Thymus (tissue), 11 donors: ENCODE results near the gene ZBP1. TPM values are rescaled to one million over a fixed set of nuclear protein-coding genes. Genes with fewer than 3 reads are reported as not detected.

ENCODE experiments used
- DNase-seq, 9 donors: peaks; one replicate each; pipeline ENCODE4 v3.0.0-alpha.2; 2013; ENCODE audit warnings: low spot score in 9 of 9, low read depth in 6 of 9, missing footprints in 1 of 9
- H3K27ac ChIP-seq, 2 donors: one replicate each; pipeline ENCODE4 v1.5.1; 2013; ENCODE audit warnings: control low read depth in 1 of 2, low read depth in 1 of 2, low read length in 1 of 2, mild to moderate bottlenecking in 1 of 2, moderate library complexity in 1 of 2
- H3K27me3 ChIP-seq, 2 donors: one replicate each; pipeline ENCODE4 v1.5.1; 2013; ENCODE audit warnings: low read length in 1 of 2; ENCODE audit not compliant: control insufficient read depth in 2 of 2, insufficient read depth in 1 of 2
- H3K36me3 ChIP-seq, 2 donors: one replicate each; pipeline ENCODE4 v1.5.1; 2013; ENCODE audit warnings: low read length in 1 of 2, mild to moderate bottlenecking in 1 of 2, moderate library complexity in 1 of 2; ENCODE audit not compliant: control insufficient read depth in 2 of 2, insufficient read depth in 2 of 2
- H3K4me1 ChIP-seq, 2 donors: one replicate each; pipeline ENCODE4 v1.5.1; 2013; ENCODE audit warnings: low read length in 2 of 2; ENCODE audit not compliant: control insufficient read depth in 2 of 2, insufficient read depth in 2 of 2
- H3K4me3 ChIP-seq, 2 donors: one replicate each; pipeline ENCODE4 v1.5.1; 2013; ENCODE audit warnings: low read length in 2 of 2, control low read depth in 1 of 2, mild to moderate bottlenecking in 1 of 2
- H3K9me3 ChIP-seq, 2 donors: one replicate each; pipeline ENCODE4 v1.5.1; 2013; ENCODE audit warnings: low read length in 1 of 2, mild to moderate bottlenecking in 1 of 2; ENCODE audit not compliant: control insufficient read depth in 2 of 2, insufficient read depth in 1 of 2
- WGBS: extraction: QIAGEN DNeasy Blood & Tissue Kit; methylation state at CpG from one replicate; pipeline ENCODE4 v1.1.7; 2013; 5-methylcytosine and 5-hydroxymethylcytosine counted together
- polyA plus RNA-seq: library from polyadenylated mRNA; stranded (reverse); fragments of 200-250 nt; gene quantifications from one replicate; pipeline ENCODE4 v1.2.3, GENCODE V29; 2013
- total RNA-seq: library from RNA; stranded (reverse); fragments of 120-200 nt; gene quantifications from one replicate; pipeline ENCODE4 v1.2.4, GENCODE V29; 2013
- donor health status: healthy.

ZBP1 gene
- total and polyA plus RNA-seq, 2 donors: 2.0 to 3.4 TPM

DNA sequence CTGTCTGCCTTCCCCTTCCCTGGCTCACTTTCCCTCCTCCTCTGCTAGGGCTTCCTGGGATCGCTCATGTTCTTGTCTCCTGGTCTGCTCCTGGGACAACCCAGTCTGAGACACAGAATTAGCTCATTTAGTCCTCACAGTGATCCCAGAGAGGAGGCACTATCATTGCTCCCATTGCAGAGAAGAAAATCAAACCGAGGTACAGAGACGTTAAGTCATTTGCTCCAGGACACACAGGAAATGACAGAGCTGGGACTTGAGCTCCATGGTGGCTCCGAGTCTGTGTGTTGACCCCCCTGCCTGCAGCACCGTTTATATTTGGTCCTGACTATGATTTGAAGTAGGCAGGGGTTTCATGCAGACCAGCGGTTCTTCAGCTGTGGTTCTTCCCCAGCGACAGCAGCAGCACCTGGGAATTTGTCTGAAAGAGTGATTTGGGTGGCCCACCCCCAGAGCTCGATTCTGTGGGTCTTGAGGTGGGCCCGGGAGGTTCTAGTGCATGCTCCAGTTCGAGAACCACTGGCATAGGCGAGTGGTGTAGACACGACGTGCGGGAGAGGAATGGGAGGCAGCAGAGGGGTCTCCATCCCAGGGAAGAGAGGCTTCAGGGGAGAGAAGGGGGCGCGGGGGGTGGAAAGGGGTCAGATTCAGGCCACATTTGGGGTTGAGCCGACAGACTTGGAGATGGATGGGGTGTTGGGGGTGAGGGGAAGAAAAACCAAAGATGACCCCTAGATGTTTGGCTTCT, 34.6 kb downstream of the ZBP1 start:
- 85% methylated on average over 17 of the region's 17 CpGs for WGBS
- H3K4me1 ChIP-seq: no peaks in the 10 kb centered on the region
- peaks cover 0 to 5% of the 10 kb centered on the region in 2 donors for H3K9me3 ChIP-seq
- no peaks in the 10 kb centered on the region for H3K36me3 ChIP-seq
- no peak overlapping the region for H3K4me3 ChIP-seq
- no peak overlapping the region for H3K27ac ChIP-seq
- peaks cover 0 to 19% of the 10 kb centered on the region in 2 donors for H3K27me3 ChIP-seq
- no peak for DNase-seq

DNA sequence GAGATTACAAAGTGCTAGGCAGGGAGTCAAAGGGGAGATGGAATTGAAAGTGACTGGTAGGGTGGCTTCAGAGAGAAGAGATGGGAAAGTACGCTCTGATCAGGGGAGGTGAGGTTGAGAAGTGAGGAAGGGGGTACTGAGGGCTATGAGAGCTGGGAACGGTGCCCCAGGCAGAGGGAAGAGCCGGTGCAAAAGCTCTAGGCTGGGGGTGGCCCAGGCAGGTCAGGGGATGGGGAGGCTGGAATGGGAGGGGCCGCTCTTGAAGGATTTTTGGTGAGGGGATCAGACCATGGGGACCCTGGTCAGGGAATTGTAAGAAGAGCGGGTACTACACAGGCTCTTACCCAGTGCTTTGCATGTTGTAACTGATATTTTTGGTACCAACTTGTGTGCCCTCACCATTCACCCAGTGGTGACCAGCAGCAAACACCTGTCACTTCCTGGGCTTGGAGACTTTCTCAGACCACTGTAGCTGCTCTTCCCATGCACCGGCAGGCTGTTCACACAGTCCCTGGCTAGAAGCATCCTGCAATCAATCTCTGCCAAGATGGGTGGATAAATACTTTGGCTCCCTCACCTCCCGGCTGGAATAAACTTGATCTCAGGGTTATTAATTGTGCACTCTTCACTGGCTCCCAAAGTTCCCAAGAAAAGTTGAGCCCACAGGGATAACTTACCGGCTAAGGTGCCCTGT, 35.3 kb downstream of the ZBP1 start:
- no peaks in the 10 kb centered on the region for H3K4me1 ChIP-seq
- no peak overlapping the region for H3K4me3 ChIP-seq
- no peak for DNase-seq
- 89% methylated on average over 8 of the region's 8 CpGs for WGBS
- H3K27ac ChIP-seq: no peak overlapping the region
- H3K36me3 ChIP-seq: no peaks in the 10 kb centered on the region
- H3K9me3 ChIP-seq: peaks cover 0 to 5% of the 10 kb centered on the region in 2 donors
- peaks cover 6 to 26% of the 10 kb centered on the region in 2 donors for H3K27me3 ChIP-seq

DNA sequence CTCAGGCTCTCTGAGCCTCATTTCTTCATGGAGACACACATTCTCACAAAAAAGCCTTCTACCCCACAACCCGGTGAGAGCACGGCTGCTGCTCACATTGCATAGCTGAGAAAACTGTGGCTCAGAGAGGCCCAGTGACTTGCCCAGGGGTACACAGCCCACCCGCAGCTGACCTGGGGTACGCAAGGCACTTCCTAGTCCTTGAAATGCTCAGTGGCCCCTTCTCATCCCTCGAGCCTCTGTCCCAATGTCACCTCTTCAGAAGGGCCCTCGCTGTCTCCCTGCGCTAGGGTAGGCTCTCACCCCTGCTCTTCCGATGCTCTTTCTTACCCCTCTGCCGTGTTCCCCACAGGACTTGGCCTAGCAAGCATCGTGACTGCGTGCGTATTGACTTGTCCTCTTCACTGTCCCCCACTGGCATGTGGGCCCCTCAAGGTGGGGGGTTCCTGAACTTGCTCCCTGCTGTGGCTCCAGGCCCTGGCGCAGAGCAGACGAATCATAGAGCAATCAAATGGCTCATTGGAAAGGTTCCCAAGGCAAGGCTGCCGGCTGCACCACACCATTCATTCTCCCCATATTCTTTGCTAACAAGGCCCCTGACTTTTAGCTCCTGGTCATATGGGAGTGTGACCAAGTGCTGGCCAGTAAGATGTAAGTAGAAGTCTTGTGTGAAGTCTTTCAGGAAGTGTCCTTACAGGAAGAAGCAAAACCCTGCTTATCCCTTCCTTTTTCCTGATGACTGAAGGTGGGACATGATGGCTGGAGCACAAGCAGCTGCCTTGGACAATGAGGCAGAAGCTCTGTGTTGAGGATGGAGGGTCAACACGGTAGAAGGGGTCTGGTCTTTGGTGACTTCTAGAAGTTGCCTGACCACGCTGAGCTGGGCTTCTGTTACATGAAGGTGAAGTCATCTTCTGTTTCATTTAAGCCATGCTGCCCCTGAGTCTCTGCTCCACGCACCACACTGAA, 36.7 kb downstream of the ZBP1 start:
- H3K9me3 ChIP-seq: peaks cover 0 to 5% of the 10 kb centered on the region in 2 donors
- DNase-seq: no peak
- no peak overlapping the region for H3K4me3 ChIP-seq
- no peaks in the 10 kb centered on the region for H3K4me1 ChIP-seq
- 87% methylated on average over 18 of the region's 18 CpGs for WGBS
- H3K27ac ChIP-seq: no peak overlapping the region
- H3K27me3 ChIP-seq: peaks cover 7 to 39% of the 10 kb centered on the region in 2 donors
- H3K36me3 ChIP-seq: no peaks in the 10 kb centered on the region

DNA sequence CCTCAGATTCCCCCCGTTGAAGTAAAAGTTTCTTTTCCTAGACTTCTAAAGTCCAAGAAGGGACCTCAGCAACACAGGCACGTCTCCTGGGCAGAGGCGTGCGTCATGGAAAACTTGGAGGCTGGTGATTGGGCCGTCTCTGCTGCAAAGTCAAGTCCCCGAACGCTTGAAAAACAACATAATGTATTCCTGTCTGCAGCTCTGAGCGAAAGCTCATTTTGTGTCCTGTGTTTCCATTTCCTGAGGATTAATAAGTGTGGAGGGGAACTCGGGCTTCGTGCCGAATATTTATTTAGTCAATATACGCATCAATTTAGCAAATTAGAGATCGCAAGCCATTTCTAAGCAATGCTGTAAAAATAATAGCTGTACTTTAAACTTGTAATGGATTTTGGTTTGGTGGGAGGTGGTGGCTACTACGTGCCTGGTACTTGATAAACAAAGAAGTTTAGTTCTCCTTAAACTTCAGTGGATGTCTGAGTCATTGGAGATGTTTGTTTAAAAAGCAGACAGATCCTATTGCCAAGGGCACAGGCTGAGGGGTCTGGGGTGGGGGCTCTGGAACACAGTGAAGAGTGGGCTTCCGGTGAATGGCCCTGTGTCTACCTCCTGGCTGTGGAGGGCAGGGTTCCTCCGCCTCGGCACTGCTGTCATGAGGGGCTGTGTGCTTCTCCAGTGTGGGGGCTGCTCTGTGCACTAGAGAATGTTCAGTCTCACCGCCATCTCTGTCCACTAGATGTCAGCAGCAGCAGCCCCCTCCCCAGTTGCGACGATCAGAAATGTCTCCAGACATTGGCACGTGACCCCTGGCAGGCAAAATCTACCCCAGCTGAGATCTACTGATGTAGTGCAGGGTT, 37.6 kb downstream of the ZBP1 start:
- no peak overlapping the region for H3K4me3 ChIP-seq
- WGBS: 55% methylated on average over 21 of the region's 21 CpGs
- peaks cover 7 to 45% of the 10 kb centered on the region in 2 donors for H3K27me3 ChIP-seq
- H3K9me3 ChIP-seq: peaks cover 0 to 4% of the 10 kb centered on the region in 2 donors
- no peak overlapping the region for H3K27ac ChIP-seq
- no peaks in the 10 kb centered on the region for H3K4me1 ChIP-seq
- peak in 2 of 9 donors; percentile 4 to 6 for DNase-seq
- H3K36me3 ChIP-seq: no peaks in the 10 kb centered on the region

DNA sequence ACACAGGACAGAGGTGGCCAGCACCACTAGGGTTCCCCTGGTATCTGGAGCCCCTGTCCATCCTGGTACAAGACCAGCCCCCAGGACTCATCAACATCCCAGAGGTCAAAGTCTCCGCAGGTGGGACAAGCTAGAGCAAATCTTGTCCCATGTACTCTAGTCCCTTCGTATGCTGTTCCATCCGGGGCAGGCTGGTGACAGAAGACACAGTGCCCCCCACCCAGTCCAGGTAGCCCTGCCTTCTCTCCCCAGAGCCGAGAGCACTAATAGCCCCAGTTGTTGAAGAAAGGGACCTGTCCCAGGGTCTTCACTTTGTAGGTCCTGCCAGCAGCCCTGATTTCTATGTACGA, 38.2 kb downstream of the ZBP1 start:
- Histone ChIP-seq H3K9me3 (no peaks in the 10 kb centered on the region), H3K4me1 (no peaks in the 10 kb centered on the region), H3K4me3 (no peak overlapping the region), H3K27me3 (peaks cover 7 to 45% of the 10 kb centered on the region in 2 donors), H3K27ac (no peak overlapping the region), H3K36me3 (no peaks in the 10 kb centered on the region)
- DNase-seq: no peak
- 79% methylated on average over 5 of the region's 5 CpGs for WGBS

DNA sequence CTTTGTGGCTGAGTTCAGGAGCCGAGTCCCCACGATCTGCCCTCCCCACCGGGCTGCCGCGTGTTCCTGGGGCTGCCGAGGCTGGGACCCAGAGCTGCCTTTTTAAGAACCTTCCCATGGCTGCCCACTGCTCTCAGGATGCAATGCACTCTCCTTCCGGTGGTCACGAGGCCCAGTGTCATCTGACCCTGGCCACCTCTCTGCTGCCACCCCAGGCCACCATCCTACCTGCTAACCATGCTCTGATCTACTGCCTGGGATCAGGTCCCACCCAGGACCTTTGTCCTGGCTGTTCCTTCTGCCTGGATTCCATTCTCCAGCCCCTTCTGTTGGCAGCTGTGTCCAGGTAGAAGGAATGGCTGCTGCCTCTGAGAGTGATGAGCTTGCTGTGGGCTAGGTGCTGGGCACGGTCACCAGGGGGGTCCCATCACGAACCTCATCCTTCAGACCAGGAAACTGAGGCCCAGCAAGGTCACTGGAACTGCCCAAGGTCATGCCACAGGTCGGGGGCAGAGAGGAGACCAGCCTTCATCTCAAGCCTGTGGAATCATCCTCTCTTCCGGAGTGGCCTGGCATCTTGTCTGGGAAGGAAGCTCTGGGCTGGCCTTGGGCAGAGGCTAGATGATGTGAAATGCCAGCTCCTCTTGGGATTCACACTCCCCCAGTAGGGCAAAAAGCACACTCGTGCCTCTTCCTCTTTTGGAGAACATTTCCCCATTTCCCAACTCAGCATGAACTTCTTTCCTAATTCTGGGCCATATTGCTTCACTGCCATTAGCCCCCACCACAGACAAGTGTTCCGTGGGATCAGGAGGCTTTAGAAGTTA, 38.8 kb downstream of the ZBP1 start:
- Histone ChIP-seq H3K27ac (no peak overlapping the region), H3K9me3 (no peaks in the 10 kb centered on the region), H3K27me3 (peaks cover 7 to 45% of the 10 kb centered on the region in 2 donors), H3K4me1 (no peaks in the 10 kb centered on the region), H3K36me3 (no peaks in the 10 kb centered on the region), H3K4me3 (no peak overlapping the region)
- WGBS: 73% methylated on average over 14 of the region's 14 CpGs
- no peak for DNase-seq

DNA sequence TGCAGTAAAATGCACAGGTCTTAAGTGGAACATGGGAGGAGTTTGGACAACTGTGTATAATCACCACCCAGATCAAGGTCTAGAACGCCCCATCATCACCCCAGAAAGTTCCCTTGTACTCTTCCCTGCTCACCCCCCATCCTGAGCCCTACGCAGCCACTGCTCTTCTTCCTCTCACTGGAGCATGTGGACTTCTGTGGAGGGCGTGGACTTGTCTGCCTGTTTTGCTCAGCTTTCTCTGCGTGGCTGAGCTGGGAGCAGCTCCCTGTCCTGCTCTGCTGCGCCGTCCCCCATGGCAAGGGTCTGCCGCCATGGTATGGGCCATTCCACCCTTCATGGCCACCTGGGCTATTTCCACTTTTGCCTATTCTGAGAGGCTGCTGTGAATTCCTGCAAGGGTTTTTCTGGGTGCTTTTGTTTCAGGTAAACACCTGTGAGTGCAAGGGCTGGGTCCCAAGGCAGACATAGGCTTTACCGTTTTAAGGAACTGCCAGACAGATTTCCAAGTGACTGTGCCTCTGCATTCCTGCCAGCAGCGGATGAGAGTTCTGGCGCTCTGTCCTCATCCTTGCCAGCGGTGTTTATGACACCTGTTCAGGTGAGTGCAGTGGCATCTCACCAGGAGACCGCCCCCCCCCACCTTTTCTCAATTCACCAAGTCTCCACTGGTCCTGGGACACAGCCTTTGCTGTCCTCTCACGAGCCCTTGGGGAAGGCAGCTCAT, 39.6 kb downstream of the ZBP1 start:
- H3K36me3 ChIP-seq: no peaks in the 10 kb centered on the region
- H3K27ac ChIP-seq: no peak overlapping the region
- no peak for DNase-seq
- no peak overlapping the region for H3K4me3 ChIP-seq
- peaks cover 7 to 45% of the 10 kb centered on the region in 2 donors for H3K27me3 ChIP-seq
- no peaks in the 10 kb centered on the region for H3K4me1 ChIP-seq
- H3K9me3 ChIP-seq: no peaks in the 10 kb centered on the region
- WGBS: 87% methylated on average over 13 of the region's 13 CpGs
